BLaER1 treated with 17β-estradiol and CSF1 and Interleukin-3, amounts not matched to agents 10 nM and 100 nM (cell line): ENCODE results near the gene HDGFL2.

Source experiments
- H3K27ac ChIP-seq, 11 experiments: shearing (Covaris generic); formaldehyde crosslinking; 2 replicates each; pipeline ENCODE4 v1.8.1; 2022
- H3K27me3 ChIP-seq, 11 experiments: shearing (Covaris generic); formaldehyde crosslinking; 2 replicates each; pipeline ENCODE4 v1.8.1; 2022
- H3K36me3 ChIP-seq, 11 experiments: shearing (Covaris generic); formaldehyde crosslinking; 2 replicates each; pipeline ENCODE4 v1.8.1; 2022
- H3K4me1 ChIP-seq, 10 experiments: shearing (Covaris generic); formaldehyde crosslinking; 2 replicates each; pipeline ENCODE4 v1.8.1; 2022
- H3K4me2 ChIP-seq, 11 experiments: shearing (Covaris generic); formaldehyde crosslinking; 2 replicates each; pipeline ENCODE4 v1.8.1; 2022
- H3K4me3 ChIP-seq, 10 experiments: shearing (Covaris generic); formaldehyde crosslinking; 2 replicates each; pipeline ENCODE4 v1.8.1; 2022
- H3K9ac ChIP-seq, 11 experiments: shearing (Covaris generic); formaldehyde crosslinking; 2 replicates each; pipeline ENCODE4 v1.8.1; 2022
- H3K9me3 ChIP-seq, 11 experiments: shearing (Covaris generic); formaldehyde crosslinking; replicated peaks in 1 of 11; 2 replicates each; pipeline ENCODE4 v1.8.1; 2022
- H4K20me1 ChIP-seq, 11 experiments: shearing (Covaris generic); formaldehyde crosslinking; 2 replicates each; pipeline ENCODE4 v1.8.1; 2022
- Cebpa-rat ChIP-seq, 11 experiments: shearing (Covaris generic); IDR thresholded peaks; 2 replicates each; pipeline ENCODE4 v1.8.1; 2022

Gene HDGFL2

DNA sequence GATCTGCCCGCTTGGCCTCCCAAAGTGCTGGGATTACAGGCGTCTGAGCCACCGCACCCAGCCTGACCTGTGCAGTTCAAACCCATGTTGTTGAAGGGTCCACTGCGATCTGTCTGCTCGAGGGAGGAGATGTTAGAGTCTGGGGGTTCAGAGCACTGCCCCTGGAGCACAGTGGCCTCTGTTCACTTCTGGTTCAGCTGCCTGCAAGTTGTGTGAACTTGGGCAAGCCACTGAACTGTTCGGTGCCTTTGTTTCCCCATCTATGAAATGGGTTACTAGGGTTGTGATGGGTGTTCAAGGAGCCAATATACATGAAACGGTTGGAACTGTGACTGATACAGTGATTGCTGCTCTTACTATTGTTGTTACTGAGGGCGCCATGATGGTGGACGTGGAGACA is 61.2 kb downstream of the HDGFL2 start:
- Histone ChIP-seq H3K27me3 (peaks cover 0 to 14% (median 0%) of the 10 kb centered on the region in 11 experiments; a peak in 6 of 22 replicates), H3K36me3 (no peaks in the 10 kb centered on the region), H4K20me1 (no peaks in the 10 kb centered on the region), H3K27ac (no peak overlapping the region), H3K9me3 (no peaks in the 10 kb centered on the region), H3K9ac (no peak overlapping the region), H3K4me1 (peaks cover 6 to 40% (median 28%) of the 10 kb centered on the region in 10 experiments; a peak in 17 of 20 replicates), H3K4me2 (no peak overlapping the region), H3K4me3 (no peak overlapping the region)
- TF ChIP-seq Cebpa-rat (IDR thresholded peaks at IDR 0.05) = no peak

DNA sequence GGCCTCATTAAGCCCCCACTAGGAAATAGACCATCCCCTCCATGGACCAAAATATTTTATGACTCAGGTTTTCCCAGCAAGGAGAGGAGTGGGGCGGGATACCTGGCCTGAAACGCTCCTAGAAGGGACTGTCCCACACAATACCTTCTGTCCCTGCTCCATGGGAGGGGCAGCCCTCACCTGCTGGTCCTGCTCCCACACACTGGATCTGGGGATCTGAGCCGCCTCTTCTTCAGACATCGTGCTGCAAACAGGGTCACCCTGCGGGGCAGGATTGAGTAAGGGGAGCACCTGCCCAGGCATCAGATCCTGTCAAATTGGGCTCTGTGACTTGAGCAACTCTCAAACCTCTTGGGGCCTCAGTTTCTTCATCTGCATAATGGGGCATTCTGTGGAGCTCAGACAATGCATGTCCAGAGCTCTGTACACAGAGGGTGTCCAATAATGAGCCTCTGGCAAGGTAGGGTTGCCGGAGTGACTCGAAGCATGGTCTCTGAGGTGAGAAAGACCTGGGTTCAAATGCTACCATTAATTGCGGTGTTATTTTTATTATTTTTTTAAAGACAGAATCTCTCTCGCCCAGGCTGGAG is 61.8 kb downstream of the HDGFL2 start:
- H3K4me3 ChIP-seq = no peak overlapping the region
- H3K27ac ChIP-seq = no peak overlapping the region
- no peaks in the 10 kb centered on the region for H3K36me3 ChIP-seq
- peaks cover 0 to 14% (median 0%) of the 10 kb centered on the region in 11 experiments; a peak in 6 of 22 replicates for H3K27me3 ChIP-seq
- peaks cover 8 to 46% (median 31%) of the 10 kb centered on the region in 10 experiments; a peak in 17 of 20 replicates for H3K4me1 ChIP-seq
- no peak overlapping the region for H3K4me2 ChIP-seq
- H3K9me3 ChIP-seq = no peaks in the 10 kb centered on the region
- no peaks in the 10 kb centered on the region for H4K20me1 ChIP-seq
- TF ChIP-seq Cebpa-rat (IDR thresholded peaks at IDR 0.05) = no peak
- H3K9ac ChIP-seq = no peak overlapping the region

GRCh38 chr19:4534836-4535658 is 63.0 kb downstream of the HDGFL2 start, which contains the start of gene PLIN5:
Gene PLIN5, minus strand, starts transcription at chr19:4535224. Its CDS starts 1,150 bp downstream, at chr19:4534074.
- H3K4me1 ChIP-seq = peaks cover 17 to 57% (median 41%) of the 10 kb centered on the region in 10 experiments
- no peaks in the 10 kb centered on the region for H3K36me3 ChIP-seq
- no peak within 1 kb of the TSS for H3K27ac ChIP-seq
- H3K9ac ChIP-seq = no peak within 1 kb of the TSS
- H3K4me3 ChIP-seq = no peak within 1 kb of the TSS
- peak within 1 kb of the TSS in 9 of 11 experiments; percentile 4 to 84 (median 31); a peak in 9 of 22 replicates for H3K4me2 ChIP-seq
- H3K27me3 ChIP-seq = peaks cover 0 to 14% (median 0%) of the 10 kb centered on the region in 11 experiments; a peak in 6 of 22 replicates
- H4K20me1 ChIP-seq = no peaks in the 10 kb centered on the region
- TF ChIP-seq Cebpa-rat (IDR thresholded peaks at IDR 0.05) = no peak
- H3K9me3 ChIP-seq = no peaks in the 10 kb centered on the region

- peak overlapping the region in 4 of 11 experiments; percentile 9 to 84 (median 30); a peak in 5 of 22 replicates for H3K27ac ChIP-seq
- peaks cover 0 to 7% (median 0%) of the 10 kb centered on the region in 11 experiments; a peak in 2 of 22 replicates for H3K36me3 ChIP-seq
- TF ChIP-seq Cebpa-rat (IDR thresholded peaks at IDR 0.05) = no peak
- H4K20me1 ChIP-seq = no peaks in the 10 kb centered on the region
- H3K9me3 ChIP-seq = peaks cover 9 to 15% (median 11%) of the 10 kb centered on the region in 11 experiments; a peak in 21 of 22 replicates
- H3K4me3 ChIP-seq = no peak overlapping the region; a peak in 1 of 20 replicates
- H3K9ac ChIP-seq = peak overlapping the region in 6 of 11 experiments; percentile 18 to 32 (median 28); a peak in 4 of 22 replicates
- peak overlapping the region in 9 of 11 experiments; percentile 32 to 95 (median 52); a peak in 18 of 22 replicates for H3K4me2 ChIP-seq
- peaks cover 0 to 14% (median 0%) of the 10 kb centered on the region in 11 experiments; a peak in 6 of 22 replicates for H3K27me3 ChIP-seq
- H3K4me1 ChIP-seq = peaks cover 22 to 71% (median 55%) of the 10 kb centered on the region in 10 experiments
These were observed 64.7 kb downstream of the HDGFL2 start for GRCh38 chr19:4536798-4537197.

GRCh38 chr19:4537953-4538600 is 66.0 kb downstream of the HDGFL2 start:
- peak overlapping the region in 4 of 11 experiments; percentile 80 to 84 (median 80); a peak in 6 of 22 replicates for H3K27ac ChIP-seq

DNA sequence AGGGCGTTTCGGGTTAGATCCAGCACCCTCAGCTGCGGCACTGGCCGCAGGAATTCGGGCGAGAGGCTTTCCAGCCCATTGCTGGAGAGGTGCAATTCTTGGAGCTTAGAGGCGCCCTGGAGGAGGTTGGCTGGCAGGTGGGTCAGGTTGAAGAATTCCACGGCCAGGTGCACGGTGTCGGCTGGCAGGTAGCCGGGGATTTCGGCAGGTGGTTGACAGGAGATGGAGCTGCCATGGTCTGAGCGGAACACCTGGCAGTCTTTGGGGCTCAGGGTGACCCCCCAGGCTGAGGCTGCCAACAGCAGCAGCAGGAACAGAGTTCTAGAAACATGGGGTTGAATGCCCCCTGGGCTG is 66.5 kb downstream of the HDGFL2 start:
- H4K20me1 ChIP-seq = no peaks in the 10 kb centered on the region
- H3K9ac ChIP-seq = peak overlapping the region in 2 of 11 experiments; percentile 20 to 67; a peak in 3 of 22 replicates
- peaks cover 0 to 14% (median 0%) of the 10 kb centered on the region in 11 experiments; a peak in 6 of 22 replicates for H3K27me3 ChIP-seq
- peak overlapping the region in 6 of 11 experiments; percentile 77 to 84 (median 80); a peak in 9 of 22 replicates for H3K27ac ChIP-seq
- peak overlapping the region in 8 of 11 experiments; percentile 32 to 95 (median 80); a peak in 12 of 22 replicates for H3K4me2 ChIP-seq
- H3K36me3 ChIP-seq = peaks cover 0 to 7% (median 0%) of the 10 kb centered on the region in 11 experiments; a peak in 2 of 22 replicates
- peak overlapping the region in 2 of 10 experiments; percentile 45 to 60; a peak in 3 of 20 replicates for H3K4me3 ChIP-seq
- H3K9me3 ChIP-seq = peaks cover 9 to 15% (median 11%) of the 10 kb centered on the region in 11 experiments; a peak in 21 of 22 replicates
- no peak; a peak in 1 of 22 replicates for TF ChIP-seq Cebpa-rat (IDR thresholded peaks at IDR 0.05)
- peaks cover 22 to 84% (median 66%) of the 10 kb centered on the region in 10 experiments for H3K4me1 ChIP-seq

More at GRCh38 chr19:4537953-4538600, 66.0 kb downstream of the HDGFL2 start:
- TF ChIP-seq Cebpa-rat (IDR thresholded peaks at IDR 0.05) = no peak
- Histone ChIP-seq H3K9ac (peak overlapping the region in 4 of 11 experiments; percentile 4 to 67 (median 8); a peak in 3 of 22 replicates), H3K27me3 (peaks cover 0 to 14% (median 0%) of the 10 kb centered on the region in 11 experiments; a peak in 6 of 22 replicates), H3K36me3 (peaks cover 0 to 7% (median 0%) of the 10 kb centered on the region in 11 experiments; a peak in 2 of 22 replicates), H3K4me1 (peaks cover 22 to 81% (median 65%) of the 10 kb centered on the region in 10 experiments), H4K20me1 (no peaks in the 10 kb centered on the region), H3K4me2 (peak overlapping the region in 8 of 11 experiments; percentile 18 to 95 (median 77); a peak in 12 of 22 replicates), H3K4me3 (peak overlapping the region in 2 of 10 experiments; percentile 45 to 60; a peak in 4 of 20 replicates), H3K9me3 (peaks cover 9 to 15% (median 11%) of the 10 kb centered on the region in 11 experiments; a peak in 21 of 22 replicates)

DNA sequence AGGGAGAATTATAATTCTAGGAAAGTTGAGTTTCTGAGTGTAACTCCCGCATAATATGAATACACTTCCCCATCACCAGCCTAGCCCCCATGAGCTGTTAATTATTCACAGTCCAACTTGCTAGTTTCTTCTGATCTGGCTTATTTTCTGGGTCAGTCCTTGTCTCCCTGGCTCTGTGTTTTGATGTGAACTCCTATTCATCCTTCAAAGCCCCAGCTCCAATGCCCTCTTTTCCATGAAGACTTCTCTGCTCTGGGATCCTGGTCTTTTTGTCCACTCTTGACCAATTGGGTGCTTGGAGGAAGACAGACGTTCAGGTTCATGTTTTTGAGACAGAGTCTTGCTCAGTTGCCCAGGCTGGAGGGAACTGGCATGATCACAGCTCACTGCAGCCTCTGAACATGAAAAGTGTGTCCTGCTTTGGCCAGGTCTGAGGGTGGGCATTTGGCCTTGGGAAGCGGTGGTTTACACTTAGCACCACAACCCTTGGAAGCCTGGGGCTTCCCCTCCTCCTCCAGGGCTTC is 67.1 kb downstream of the HDGFL2 start:
- peak overlapping the region; percentile 60 to 95 (median 78); a peak in 21 of 22 replicates for H3K4me2 ChIP-seq
- peak overlapping the region in 5 of 10 experiments; percentile 39 to 60 (median 46); a peak in 9 of 20 replicates for H3K4me3 ChIP-seq
- H3K27me3 ChIP-seq = peaks cover 0 to 14% (median 0%) of the 10 kb centered on the region in 11 experiments; a peak in 6 of 22 replicates
- H3K27ac ChIP-seq = peak overlapping the region; percentile 29 to 84 (median 77); a peak in 20 of 22 replicates
- peak overlapping the region in 8 of 11 experiments; percentile 9 to 68 (median 55); a peak in 11 of 22 replicates for H3K9ac ChIP-seq
- H3K9me3 ChIP-seq = peaks cover 9 to 15% (median 11%) of the 10 kb centered on the region in 11 experiments; a peak in 21 of 22 replicates
- no peak for TF ChIP-seq Cebpa-rat (IDR thresholded peaks at IDR 0.05)
- H4K20me1 ChIP-seq = no peaks in the 10 kb centered on the region
- peaks cover 0 to 7% (median 0%) of the 10 kb centered on the region in 11 experiments; a peak in 2 of 22 replicates for H3K36me3 ChIP-seq
- peaks cover 22 to 91% (median 68%) of the 10 kb centered on the region in 10 experiments for H3K4me1 ChIP-seq
